HG03108 (cell line): Measurements from ENCODE around the gene GNAI3.

Source experiments
- ATAC-seq: cut with Tn5 transposase; IDR thresholded peaks from one replicate; pipeline ENCODE4 v1.9.1; 2021; ENCODE audit warnings: moderate library complexity; ENCODE audit not compliant: unreplicated experiment

Gene GNAI3

DNA sequence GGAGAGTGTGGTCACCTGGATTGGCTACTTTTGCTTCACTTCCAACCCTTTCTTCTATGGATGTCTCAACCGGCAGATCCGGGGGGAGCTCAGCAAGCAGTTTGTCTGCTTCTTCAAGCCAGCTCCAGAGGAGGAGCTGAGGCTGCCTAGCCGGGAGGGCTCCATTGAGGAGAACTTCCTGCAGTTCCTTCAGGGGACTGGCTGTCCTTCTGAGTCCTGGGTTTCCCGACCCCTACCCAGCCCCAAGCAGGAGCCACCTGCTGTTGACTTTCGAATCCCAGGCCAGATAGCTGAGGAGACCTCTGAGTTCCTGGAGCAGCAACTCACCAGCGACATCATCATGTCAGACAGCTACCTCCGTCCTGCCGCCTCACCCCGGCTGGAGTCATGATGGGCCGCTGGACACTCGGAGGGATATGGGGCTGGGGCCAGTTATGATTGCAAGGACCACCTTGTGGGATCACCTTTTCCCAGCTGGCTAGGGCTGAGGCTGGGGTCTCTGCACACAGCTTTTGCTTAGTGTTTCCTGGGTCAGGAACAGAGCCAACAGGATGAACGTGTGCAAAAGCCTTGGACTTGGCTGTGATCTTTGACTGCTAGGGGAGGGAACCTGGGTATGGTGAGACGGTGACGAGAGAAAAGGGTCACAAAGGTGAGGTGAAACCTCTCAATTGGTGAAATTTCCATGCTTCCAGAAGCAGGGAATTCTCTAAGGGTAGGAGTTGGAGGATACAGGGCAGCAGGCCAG, 4.3 kb upstream of the GNAI3 start:
- ATAC-seq = no peak

DNA sequence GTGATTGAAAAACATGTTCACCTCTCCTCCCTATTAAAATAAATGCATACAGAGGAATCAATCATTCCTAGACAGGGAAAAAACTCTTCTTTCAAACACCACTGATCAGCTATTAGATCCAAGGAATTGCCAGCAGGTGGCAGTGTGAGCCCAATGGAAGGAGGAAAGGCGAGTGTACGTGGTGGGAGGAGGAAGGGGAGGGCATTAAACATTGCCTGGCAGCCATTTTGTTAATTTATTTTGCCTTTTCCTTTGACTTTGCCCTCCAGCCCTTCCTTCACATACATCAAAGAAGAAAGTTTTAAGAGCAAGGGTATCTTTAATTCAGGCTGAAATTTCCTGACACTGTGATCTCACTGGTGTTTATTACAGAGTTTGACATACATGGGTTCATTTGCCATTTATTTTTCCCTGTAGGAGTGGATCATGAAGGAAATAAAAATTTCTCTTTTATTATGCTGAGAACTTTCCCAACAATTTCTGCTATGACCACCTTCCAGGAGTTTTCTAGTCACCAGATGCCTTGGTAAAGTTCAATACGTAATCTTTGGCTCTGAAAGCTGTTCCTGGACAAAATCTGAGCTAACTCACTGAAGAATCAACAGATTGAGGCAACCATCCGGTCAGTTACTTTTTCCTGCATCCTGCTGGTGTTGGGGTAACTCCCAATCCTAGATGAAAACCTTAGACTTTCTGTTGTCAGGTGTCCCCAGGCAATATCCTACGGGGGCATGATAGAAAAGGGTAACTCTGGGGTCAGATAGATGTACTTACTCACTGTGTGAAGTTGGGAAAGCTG, 1.9 kb upstream of the GNAI3 start:
- peak; percentile 37 for ATAC-seq

DNA sequence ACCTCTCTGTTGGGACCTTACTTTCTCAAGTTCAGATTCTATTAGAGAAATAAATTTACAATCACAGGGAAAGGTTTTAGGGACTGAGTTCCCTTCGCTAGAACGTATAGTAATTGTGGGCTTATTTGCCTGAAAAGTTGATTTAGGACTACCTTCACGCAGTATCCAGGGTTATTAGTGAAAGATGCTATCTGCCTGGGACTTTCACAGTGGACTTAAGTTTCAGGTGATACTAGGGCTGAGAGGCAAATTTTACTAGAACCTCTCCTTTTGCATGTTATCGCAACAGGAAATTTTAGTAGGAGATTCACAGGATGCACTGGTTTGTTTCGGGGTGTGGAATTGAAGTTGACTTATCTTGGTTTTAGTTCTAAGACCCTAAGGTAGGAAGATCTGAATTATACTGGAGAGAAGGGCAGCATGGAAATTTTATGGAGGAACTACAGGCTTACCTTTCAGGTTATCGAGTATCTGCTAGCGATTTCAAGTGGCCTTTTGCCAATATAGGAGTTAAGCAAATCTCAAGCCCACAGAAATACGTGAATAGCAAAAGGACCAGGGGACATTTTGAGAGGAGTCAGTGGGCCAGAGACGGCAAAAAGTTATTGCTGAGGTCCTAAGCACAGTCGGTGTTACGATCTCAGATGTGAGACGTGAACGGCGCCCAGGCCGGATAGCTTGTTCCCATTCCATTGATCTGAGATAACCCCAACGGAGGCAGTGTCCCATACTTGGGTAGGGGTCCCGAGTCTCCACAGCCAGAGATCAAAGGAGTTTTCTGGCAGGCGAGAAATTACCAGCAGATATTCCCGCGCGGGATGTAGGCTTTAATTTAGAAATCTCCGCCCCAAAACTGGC, 723 bp upstream of the GNAI3 start:
- no peak for ATAC-seq

DNA sequence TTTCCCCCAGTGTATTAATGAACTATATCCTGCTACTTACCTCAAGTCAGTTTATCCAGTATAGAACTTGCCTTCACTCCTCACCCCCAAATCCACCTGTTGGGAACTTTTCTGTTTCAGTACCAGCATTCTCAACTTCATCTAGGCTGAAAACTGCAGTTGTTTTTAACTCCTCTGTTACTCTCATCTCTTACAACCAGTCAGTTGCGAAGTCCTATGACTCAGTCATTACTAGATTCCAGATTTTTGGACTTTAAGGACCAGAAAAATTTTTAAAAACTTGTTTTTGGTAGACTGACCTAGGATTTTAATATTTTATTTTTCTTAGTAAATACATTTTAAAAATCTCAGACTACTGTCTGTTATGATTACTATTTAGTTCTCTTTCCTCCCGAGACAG, 8.1 kb downstream of the GNAI3 start:
- ATAC-seq = no peak

DNA sequence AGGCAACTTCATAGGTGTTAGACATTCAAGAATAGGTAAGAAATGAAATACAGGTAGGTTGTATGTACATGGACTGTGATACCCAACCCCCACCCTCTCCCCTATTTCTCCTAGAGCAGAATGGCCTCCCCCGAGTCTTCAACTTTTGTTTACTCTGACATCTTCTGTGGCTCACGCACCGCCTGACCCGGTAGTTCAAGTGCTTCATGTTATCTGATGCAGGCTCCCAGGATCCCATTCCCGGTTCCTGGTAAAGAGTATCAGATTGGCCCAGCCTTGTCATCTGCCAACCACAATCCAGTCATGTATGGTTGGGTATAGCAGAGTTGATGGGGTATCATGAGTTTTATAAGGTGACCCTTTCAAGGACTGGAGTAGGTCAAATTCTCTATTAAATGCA, 9.1 kb downstream of the GNAI3 start:
- ATAC-seq = no peak

- no peak for ATAC-seq
These were observed 11.6 kb downstream of the GNAI3 start for GRCh38 chr1:109559995-109560394.

DNA sequence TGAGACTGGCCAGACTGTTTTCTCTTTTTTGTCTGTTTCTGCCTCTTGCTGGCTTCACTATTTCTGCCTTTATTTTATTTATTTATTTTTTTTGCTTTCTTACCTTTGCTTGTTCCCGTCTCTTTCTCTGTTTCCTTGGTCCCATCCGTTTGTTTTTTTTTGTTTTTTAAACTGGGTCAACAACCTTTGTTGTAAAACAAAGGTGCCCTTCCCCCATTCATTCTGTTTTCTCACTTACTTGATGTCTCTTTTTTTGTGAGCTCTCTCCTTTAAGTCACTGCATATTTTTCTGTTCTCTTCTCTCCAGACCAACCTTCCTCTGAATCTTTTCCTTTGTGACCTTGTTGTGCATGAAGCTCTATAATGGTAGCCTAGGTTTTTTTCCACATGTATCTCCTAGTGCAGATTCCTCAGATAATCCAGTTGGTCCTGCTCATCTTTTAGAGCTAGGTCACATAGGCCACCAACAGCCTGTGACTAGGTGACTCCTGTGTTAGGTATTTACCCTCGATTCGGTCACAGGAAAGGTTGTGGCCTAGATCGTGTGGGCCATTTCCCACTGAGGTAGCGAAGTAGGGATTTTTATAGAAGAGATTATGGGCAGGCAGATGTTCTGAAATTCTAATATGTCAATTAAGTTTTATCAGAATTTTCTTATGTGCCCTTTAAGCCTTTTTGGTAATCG, 15.9 kb downstream of the GNAI3 start:
- ATAC-seq = no peak

DNA sequence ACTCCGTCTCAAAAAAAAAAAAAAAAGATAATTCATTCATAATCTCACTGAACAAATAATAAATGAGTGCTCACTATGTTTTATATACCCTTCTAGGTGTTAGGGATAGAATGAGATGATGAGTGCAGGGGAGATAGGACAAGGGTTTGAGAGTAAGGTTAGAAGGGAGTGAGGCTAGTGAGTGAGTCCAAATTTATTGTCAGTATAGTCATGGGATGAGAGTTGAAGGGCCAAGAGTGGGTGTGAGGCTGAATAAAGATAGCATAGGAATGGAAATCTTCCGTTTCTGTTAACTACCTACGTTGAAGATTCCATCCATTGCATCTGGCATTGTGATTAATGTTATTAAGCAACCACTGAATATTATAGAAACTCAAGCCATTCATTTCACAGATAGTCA, 16.8 kb downstream of the GNAI3 start:
- no peak for ATAC-seq

DNA sequence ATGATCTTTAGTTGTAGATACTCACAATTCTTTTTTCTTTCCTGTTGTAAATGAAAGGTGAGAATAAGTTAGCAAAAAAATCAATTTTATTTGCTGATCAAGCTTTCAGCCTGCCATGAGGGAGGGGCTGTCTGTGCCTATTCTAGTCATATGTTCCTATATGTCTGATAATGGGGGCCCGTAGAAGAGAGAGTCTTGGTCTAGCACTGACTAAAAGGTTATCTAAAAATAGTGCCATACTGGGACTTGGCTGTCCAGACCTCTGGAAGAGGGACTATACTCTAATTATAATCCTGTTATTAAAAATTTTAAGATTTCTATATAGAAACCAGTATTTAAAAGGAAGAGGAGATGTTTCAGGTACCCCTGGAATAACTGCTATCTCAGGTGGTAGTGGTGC, 18.6 kb downstream of the GNAI3 start:
- ATAC-seq = no peak

GRCh38 chr1:109567877-109568672, 19.7 kb downstream of the GNAI3 start:
- no peak for ATAC-seq

DNA sequence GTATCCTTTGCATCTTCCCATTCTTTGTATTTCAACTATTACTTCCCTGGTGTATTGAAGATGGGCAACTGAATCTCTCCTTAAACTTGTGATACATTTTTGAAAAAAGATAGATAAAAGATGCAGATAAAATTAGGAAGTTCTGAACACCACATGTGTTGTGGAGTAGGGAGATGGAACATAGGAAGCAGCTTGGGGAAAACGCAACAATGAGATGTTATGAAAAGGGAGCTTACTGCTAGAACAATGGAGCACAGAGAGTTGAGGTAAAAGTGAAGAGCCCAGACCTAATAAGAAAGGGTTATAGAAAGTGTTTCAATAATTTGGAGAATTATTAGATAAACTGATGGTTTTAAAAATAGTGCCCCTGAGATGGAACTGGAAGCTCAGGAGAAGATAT, 20.9 kb downstream of the GNAI3 start:
- ATAC-seq = no peak

GRCh38 chr1:109570414-109570813, 22.0 kb downstream of the GNAI3 start:
- no peak for ATAC-seq

- no peak for ATAC-seq
These were observed 25.4 kb downstream of the GNAI3 start for GRCh38 chr1:109573785-109574184.

GRCh38 chr1:109578947-109579443, 30.6 kb downstream of the GNAI3 start:
- no peak for ATAC-seq

GRCh38 chr1:109579491-109579890, 31.1 kb downstream of the GNAI3 start:
- ATAC-seq = no peak

DNA sequence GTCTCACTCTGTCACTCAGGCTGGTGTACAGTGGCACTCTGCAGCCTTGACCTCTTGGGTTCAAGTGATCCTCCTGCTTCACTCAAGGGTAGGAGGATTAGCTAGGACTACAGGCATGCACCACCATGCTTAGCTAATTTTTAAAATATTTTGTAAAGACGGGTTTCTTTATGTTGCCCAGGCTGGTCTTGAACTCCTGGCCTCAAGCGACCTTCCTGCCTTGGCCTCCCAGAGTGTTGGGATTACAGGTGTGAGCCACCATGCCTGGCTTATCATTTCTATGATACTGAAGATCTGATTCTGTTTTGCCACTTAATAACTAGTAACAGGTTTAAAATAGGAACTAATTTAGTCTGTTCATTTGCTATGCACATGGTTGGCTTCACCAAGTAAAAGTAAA, 33.6 kb downstream of the GNAI3 start:
- ATAC-seq = no peak

DNA sequence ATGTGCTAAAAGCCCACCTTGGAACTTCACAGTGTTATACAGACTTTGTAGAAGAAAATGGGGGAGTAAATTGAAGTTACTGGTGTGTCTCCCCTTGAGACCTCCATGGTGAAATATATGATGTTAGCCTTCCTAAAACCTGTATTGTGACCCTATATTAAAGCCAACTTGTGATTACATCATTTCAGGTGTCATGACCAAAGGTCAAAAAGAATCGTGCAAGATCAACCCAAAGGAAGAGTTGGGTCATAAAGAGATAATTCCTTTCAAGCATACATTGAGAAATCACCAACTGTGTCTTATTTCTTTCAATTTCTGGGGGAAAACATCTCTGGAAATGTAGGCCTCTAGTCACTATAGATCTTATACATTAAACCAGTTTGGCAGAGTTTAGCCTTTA, 36.4 kb downstream of the GNAI3 start:
- no peak for ATAC-seq

DNA sequence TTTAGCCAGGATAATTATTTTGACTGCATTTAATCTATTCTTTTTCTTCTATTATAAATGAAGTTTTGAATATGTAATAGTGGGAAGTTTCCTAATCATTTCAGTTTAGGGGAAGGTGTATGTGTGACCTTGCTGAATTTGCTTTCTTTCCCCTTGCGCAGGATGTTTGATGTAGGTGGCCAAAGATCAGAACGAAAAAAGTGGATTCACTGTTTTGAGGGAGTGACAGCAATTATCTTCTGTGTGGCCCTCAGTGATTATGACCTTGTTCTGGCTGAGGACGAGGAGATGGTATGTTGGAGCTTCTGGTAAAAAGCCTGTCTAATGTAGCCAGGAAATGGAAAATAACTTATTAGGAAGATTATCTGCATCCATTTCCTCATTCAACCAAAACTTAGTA, 37.6 kb downstream of the GNAI3 start:
- no peak for ATAC-seq

GRCh38 chr1:109589177-109589576, 40.8 kb downstream of the GNAI3 start:
- no peak for ATAC-seq

GRCh38 chr1:109589679-109590078, 41.3 kb downstream of the GNAI3 start:
- no peak for ATAC-seq
